ENCODE data around the gene AGPS.
A peak's percentile ranks its signal among the peaks of the same experiment; 100 is the strongest.
"Not testable (repeated sequence)": the region's sequence is repeated elsewhere in the genome, so short reads cannot be mapped to it uniquely, and the experiment has no call there.

AGPS gene

GRCh38 chr2:177363332-177363731 lies 29.2 kb upstream of the AGPS start:
- no peak for TF ChIP-seq CTCF (conservative IDR thresholded peaks at IDR 0.05)
- no peak overlapping the region for H3K27ac ChIP-seq

GRCh38 chr2:177365764-177366163 lies 26.8 kb upstream of the AGPS start:
- H3K27ac ChIP-seq, result not testable (repeated sequence)

- H3K27ac ChIP-seq, result not testable (repeated sequence)
Measured at GRCh38 chr2:177368023-177368422, 24.6 kb upstream of the AGPS start.

- TF ChIP-seq CTCF (conservative IDR thresholded peaks at IDR 0.05), result no peak
- H3K27ac ChIP-seq, result no peak overlapping the region
Measured at GRCh38 chr2:177379354-177379753, 13.2 kb upstream of the AGPS start.

- no peak overlapping the region for H3K27ac ChIP-seq
- no peak for TF ChIP-seq CTCF (conservative IDR thresholded peaks at IDR 0.05)
Measured at GRCh38 chr2:177380181-177380580, 12.4 kb upstream of the AGPS start.

GRCh38 chr2:177383935-177384334 lies 8.6 kb upstream of the AGPS start:
- no peak overlapping the region for H3K27ac ChIP-seq
- TF ChIP-seq CTCF (conservative IDR thresholded peaks at IDR 0.05), result no peak

GRCh38 chr2:177385151-177385550 lies 7.4 kb upstream of the AGPS start:
- no peak overlapping the region for H3K27ac ChIP-seq
- no peak for TF ChIP-seq CTCF (conservative IDR thresholded peaks at IDR 0.05)

- peak overlapping the region; percentile 76 for H3K27ac ChIP-seq
- no peak for TF ChIP-seq CTCF (conservative IDR thresholded peaks at IDR 0.05)
Measured at GRCh38 chr2:177391822-177392372, 676 bp upstream of the AGPS start.

GRCh38 chr2:177393203-177393755 lies 706 bp downstream of the AGPS start:
- TF ChIP-seq CTCF (conservative IDR thresholded peaks at IDR 0.05), result no peak
- H3K27ac ChIP-seq, result peak overlapping the region; percentile 76

Measured in VCaP (cell line).